IMR-90 (cell line): ENCODE results near the gene AVPR2. TPM values are rescaled to one million over a fixed set of nuclear protein-coding genes. Genes with fewer than 3 reads are reported as not detected.

Source experiments
- ATAC-seq: fragments of 200-7000 bp; cut with Tn5 transposase; 2 replicates; pipeline ENCODE4 v1.9.1; 2020; ENCODE audit warnings: low read depth, mild to moderate bottlenecking, moderate library complexity
- BruUV-seq: library from RNA; stranded (reverse); fragments of 400-500 nt; replicated peaks from 2 replicates; lab custom pipeline; 2021; lab: Mats Ljungman, UMichigan
- CTCF ChIA-PET: fragments of 300-600 bp; formaldehyde crosslinking; extraction: SDS; loops from one replicate; lab custom pipeline; 2021; ENCODE audit warnings: antibody characterized with exemption; lab: Yijun Ruan, JAX
- POLR2A ChIA-PET: fragments of 300-600 bp; sonication (Branson Sonifier 250); formaldehyde crosslinking; loops from one replicate; lab custom pipeline; 2022; ENCODE audit warnings: antibody characterized with exemption; ENCODE audit not compliant: unreplicated experiment; lab: Charles Lee
- DNase-seq: peaks from one replicate; pipeline ENCODE4 v3.0.0; 2013
- H2AFZ ChIP-seq: replicated peaks from 2 replicates; pipeline ENCODE3; 2013; ENCODE audit warnings: low read length, mild to moderate bottlenecking; ENCODE audit not compliant: poor library complexity
- H2AK5ac ChIP-seq: 2 replicates; pipeline ENCODE4 v1.6.1; 2013; ENCODE audit warnings: low read depth, low read length, inconsistent platforms
- H2AK9ac ChIP-seq: replicated peaks from 2 replicates; pipeline ENCODE3; 2013; ENCODE audit warnings: mild to moderate bottlenecking, low read depth, low read length, moderate library complexity; ENCODE audit not compliant: poor library complexity
- H2BK120ac ChIP-seq: 2 replicates; pipeline ENCODE4 v1.6.1; 2013; ENCODE audit warnings: low read depth, low read length, inconsistent platforms
- H2BK15ac ChIP-seq: 3 replicates; pipeline ENCODE4 v1.6.1; 2013; ENCODE audit warnings: low read depth, low read length, inconsistent platforms
- H2BK20ac ChIP-seq: 2 replicates; pipeline ENCODE4 v1.6.1; 2013; ENCODE audit warnings: low read depth, mild to moderate bottlenecking, inconsistent platforms, low read length, moderate library complexity
- H2BK5ac ChIP-seq: 2 replicates; pipeline ENCODE4 v1.6.1; 2013; ENCODE audit warnings: mild to moderate bottlenecking, low read depth, low read length, inconsistent platforms; ENCODE audit not compliant: poor library complexity, severe bottlenecking
- H3K14ac ChIP-seq: replicated peaks from 2 replicates; pipeline ENCODE4 v1.6.1; 2013; ENCODE audit warnings: low read depth, low read length, inconsistent platforms
- H3K18ac ChIP-seq: 2 replicates; pipeline ENCODE4 v1.6.1; 2013; ENCODE audit warnings: low read depth, low read length, control low read depth
- H3K23ac ChIP-seq: 2 replicates; pipeline ENCODE4 v1.6.1; 2013; ENCODE audit warnings: low read depth, low read length, inconsistent platforms
- H3K27ac ChIP-seq: 2 replicates; pipeline ENCODE4 v1.5.1; 2013; ENCODE audit warnings: mild to moderate bottlenecking, control low read depth, low read length; ENCODE audit not compliant: insufficient read depth
- H3K27me3 ChIP-seq: 2 replicates; pipeline ENCODE4 v1.6.1; 2013; ENCODE audit warnings: low read length; ENCODE audit not compliant: control insufficient read depth, insufficient read depth
- H3K36me3 ChIP-seq: 2 replicates; pipeline ENCODE4 v1.6.1; 2013; ENCODE audit warnings: low read length, mixed read lengths; ENCODE audit not compliant: control insufficient read depth, insufficient read depth
- H3K4ac ChIP-seq: 2 replicates; pipeline ENCODE4 v1.6.1; 2013; ENCODE audit warnings: low read depth, low read length, inconsistent platforms
- H3K4me1 ChIP-seq: 2 replicates; pipeline ENCODE4 v1.6.1; 2013; ENCODE audit warnings: low read length, mixed read lengths; ENCODE audit not compliant: control insufficient read depth, insufficient read depth
- H3K4me2 ChIP-seq: 2 replicates; pipeline ENCODE4 v1.6.1; 2013; ENCODE audit warnings: low read depth, mild to moderate bottlenecking, control low read depth, low read length, moderate library complexity
- H3K4me3 ChIP-seq: 2 replicates; pipeline ENCODE4 v1.5.1; 2013; ENCODE audit warnings: low read depth, mild to moderate bottlenecking, control low read depth, low read length, moderate library complexity; ENCODE audit not compliant: insufficient read depth
- H3K56ac ChIP-seq: 2 replicates; pipeline ENCODE4 v1.6.1; 2013; ENCODE audit warnings: low read length, inconsistent platforms; ENCODE audit not compliant: insufficient read depth; ENCODE audit errors: extremely low read depth
- H3K79me1 ChIP-seq, 2 experiments: 2 replicates each; pipeline ENCODE4 v1.6.1; 2013; ENCODE audit warnings: low read length in 2 of 2, inconsistent platforms in 1 of 2, low read depth in 1 of 2
- H3K9ac ChIP-seq: 2 replicates; pipeline ENCODE4 v1.6.1; 2013; ENCODE audit warnings: low read depth, low read length, control low read depth
- H3K9me1 ChIP-seq: 2 replicates; pipeline ENCODE4 v1.6.1; 2013; ENCODE audit warnings: low read length, inconsistent platforms; ENCODE audit not compliant: insufficient read depth
- H3K9me3 ChIP-seq: 2 replicates; pipeline ENCODE4 v1.6.1; 2013; ENCODE audit warnings: low read length; ENCODE audit not compliant: control insufficient read depth, insufficient read depth
- H4K20me1 ChIP-seq: 2 replicates; pipeline ENCODE4 v1.6.1; 2013; ENCODE audit warnings: low read length, inconsistent platforms; ENCODE audit not compliant: insufficient read depth
- H4K5ac ChIP-seq: 2 replicates; pipeline ENCODE4 v1.6.1; 2013; ENCODE audit warnings: mild to moderate bottlenecking, low read depth, low read length, control low read depth
- H4K8ac ChIP-seq, 2 experiments: 2 replicates each; pipeline ENCODE4 v1.6.1; 2013; ENCODE audit warnings: low read depth in 2 of 2, low read length in 2 of 2, control low read depth in 1 of 2, inconsistent platforms in 1 of 2
- H4K91ac ChIP-seq: 2 replicates; pipeline ENCODE4 v1.6.1; 2013; ENCODE audit warnings: low read depth, low read length, inconsistent platforms; ENCODE audit not compliant: insufficient read depth
- BHLHE40 ChIP-seq: fragments of 150-350 bp; IDR thresholded peaks from 2 replicates; pipeline ENCODE4 v1.6.1; 2016; ENCODE audit warnings: mild to moderate bottlenecking, low read depth, low read length
- ELK1 ChIP-seq: fragments of 150-350 bp; IDR thresholded peaks from 2 replicates; pipeline ENCODE4 v1.6.1; 2016; ENCODE audit warnings: low read depth, mild to moderate bottlenecking, low read length, moderate library complexity, borderline replicate concordance
- FOS ChIP-seq: fragments of 150-350 bp; IDR thresholded peaks from 2 replicates; pipeline ENCODE4 v1.6.1; 2016; ENCODE audit warnings: low read depth, low read length
- MXI1 ChIP-seq: IDR thresholded peaks from 2 replicates; pipeline ENCODE4 v1.6.1; 2012; ENCODE audit warnings: low read depth, mild to moderate bottlenecking, low read length, moderate library complexity, borderline replicate concordance
- NFE2L2 ChIP-seq: fragments of 150-350 bp; IDR thresholded peaks from 2 replicates; pipeline ENCODE4 v1.6.1; 2016; ENCODE audit warnings: low read depth, mild to moderate bottlenecking, low read length
- RAD21 ChIP-seq: IDR thresholded peaks from 2 replicates; pipeline ENCODE4 v1.6.1; 2012; ENCODE audit warnings: low read length, improper control_type of control experiment
- USF2 ChIP-seq: fragments of 150-350 bp; IDR thresholded peaks from 2 replicates; pipeline ENCODE4 v1.6.1; 2017; ENCODE audit warnings: mild to moderate bottlenecking, antibody characterized with exemption, low read length, low read depth
- WGBS, 2 experiments: methylation state at CpG; one replicate each; pipeline versions ENCODE4 v1.1.5 to v1.1.7; 2013; ENCODE audit warnings: missing lambda C conversion rate in 2 of 2; ENCODE audit not compliant: insufficient read length in 1 of 2; ENCODE audit errors: extremely low coverage in 2 of 2; 5-methylcytosine and 5-hydroxymethylcytosine counted together
- dilution Hi-C: fragments of 300-500 bp; cut with HindIII; formaldehyde crosslinking; loops from one replicate; pipeline ENCODE4 v1.14.3; 2018; ENCODE audit warnings: low sequenced_read_pairs; ENCODE audit not compliant: unreplicated experiment
- in situ Hi-C: fragments of 300-500 bp; cut with MboI; formaldehyde crosslinking; loops from 3 replicates; pipeline ENCODE4 v1.14.3; 2019; ENCODE audit warnings: low sequenced_read_pairs, inconsistent platforms, mixed read lengths
- intact Hi-C: fragments of 100-400 bp; cut with micrococcal nuclease; formaldehyde crosslinking; loops from 2 replicates; pipeline ENCODE4 v1.10.0; 2022
- polyA plus RNA-seq, 3 experiments: library from polyadenylated mRNA; depleted of rRNA; stranded (reverse); fragments of >200 nt; gene quantifications; 2 replicates each; pipeline ENCODE4 v1.2.3, GENCODE V29; 2012; ENCODE audit warnings: low replicate concordance in 1 of 3
- total RNA-seq: library from RNA; depleted of rRNA; stranded (reverse); fragments of >200 nt; gene quantifications from 2 replicates; pipeline ENCODE4 v1.2.3, GENCODE V29; 2012

Gene AVPR2
- total and polyA plus RNA-seq, 2 of the 4 experiments (the other 2 are of a cell fraction), result not detected

GRCh38 chrX:153939573-153939972, 35.1 kb downstream of the AVPR2 start:
- Histone ChIP-seq H3K56ac (no peak overlapping the region), H3K4ac (no peak overlapping the region), H3K27ac (no peak overlapping the region), H4K20me1 (no peaks in the 10 kb centered on the region), H2AK9ac (no peak overlapping the region), H2BK15ac (no peak overlapping the region), H2AK5ac (no peak overlapping the region), H4K8ac (no peak overlapping the region), H2AFZ (no peak overlapping the region), H3K4me3 (no peak overlapping the region), H3K9me1 (no peaks in the 10 kb centered on the region), H3K14ac (no peak overlapping the region), H2BK20ac (no peak overlapping the region), H3K4me2 (no peak overlapping the region), H3K9ac (no peak overlapping the region), H3K79me1 (no peaks in the 10 kb centered on the region), H2BK5ac (no peak overlapping the region), H2BK120ac (no peak overlapping the region), H3K36me3 (no peaks in the 10 kb centered on the region), H4K91ac (no peak overlapping the region), H3K18ac (no peak overlapping the region), H3K9me3 (no peaks in the 10 kb centered on the region), H4K5ac (no peak overlapping the region), H3K23ac (no peak overlapping the region), H3K27me3 (peaks cover 3% of the 10 kb centered on the region; the same call in 1 of the 2 replicates), H3K4me1 (peaks cover 2% of the 10 kb centered on the region; the same call in 1 of the 2 replicates)
- WGBS, 2 experiments, result 59% methylated on average over 4 of the region's 7 CpGs; no CpG with 5 or more reads in 1 of the 2 experiments
- intact Hi-C loops, result no loop called here
- no peak for ATAC-seq
- no peak for TF ChIP-seq MXI1
- no peak for TF ChIP-seq BHLHE40
- TF ChIP-seq ELK1, result no peak
- TF ChIP-seq RAD21, result no peak
- no peak for TF ChIP-seq NFE2L2
- TF ChIP-seq FOS, result no peak
- TF ChIP-seq USF2, result no peak
- no peak for DNase-seq
- dilution Hi-C loops, result no loop called here
- in situ Hi-C loops, result no loop called here
- CTCF ChIA-PET, result no interaction called here
- POLR2A ChIA-PET, result no interaction called here
- BruUV-seq, result no TSS peak
